PC-9 (cell line): Measurements from ENCODE around the gene ARL6IP1.

Source experiments
- EZH2 ChIP-seq: fragments of 200-600 bp; sonication (generic); IDR thresholded peaks from 2 replicates; pipeline ENCODE4 v1.8.0; 2017; ENCODE audit warnings: antibody characterized with exemption, low read depth
- TF ChIP-seq, protein P1 (sequence below): fragments of 200-600 bp; sonication (generic); conservative IDR thresholded peaks from 2 replicates; pipeline ENCODE4 v1.6.1; 2017; ENCODE audit warnings: mixed run types, antibody characterized with exemption, mild to moderate bottlenecking, moderate library complexity

DNA sequence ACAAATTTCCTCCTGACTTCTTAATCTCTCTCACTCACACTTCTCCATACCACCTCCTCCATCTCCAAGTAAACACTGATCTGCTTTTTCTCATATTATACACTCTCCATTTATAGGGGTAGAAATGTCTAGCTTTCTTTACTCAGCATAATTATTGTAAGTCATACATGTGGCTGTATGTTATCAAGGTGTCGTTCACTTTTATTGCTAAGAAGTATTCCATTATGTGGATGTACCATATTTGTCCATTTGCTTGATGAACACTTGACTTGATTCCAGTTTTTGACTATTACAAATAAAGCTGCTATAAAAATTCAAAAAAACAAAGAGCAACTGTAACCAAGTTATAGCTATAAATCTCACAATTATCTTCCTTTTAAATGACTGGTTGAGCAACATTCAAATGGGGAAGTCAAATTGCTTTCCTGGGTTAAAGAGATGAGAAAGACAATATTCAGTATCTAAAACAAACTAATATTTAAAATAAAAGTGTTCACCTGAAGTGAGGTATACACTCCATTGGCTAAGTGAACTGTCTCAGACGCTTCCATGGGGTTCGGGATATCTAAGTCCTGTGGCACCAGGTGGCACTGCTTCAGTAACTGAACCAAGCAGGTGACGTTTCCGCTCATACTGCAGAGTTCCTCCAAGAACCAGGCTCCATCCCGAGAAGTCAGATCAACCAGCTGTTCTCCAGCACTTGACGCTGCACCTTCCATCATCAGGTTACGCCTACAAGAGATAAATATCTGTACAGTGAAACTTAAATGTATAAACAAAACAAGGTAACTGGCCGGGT lies 32.6 kb upstream of the ARL6IP1 start:
- TF ChIP-seq, protein P1, sequence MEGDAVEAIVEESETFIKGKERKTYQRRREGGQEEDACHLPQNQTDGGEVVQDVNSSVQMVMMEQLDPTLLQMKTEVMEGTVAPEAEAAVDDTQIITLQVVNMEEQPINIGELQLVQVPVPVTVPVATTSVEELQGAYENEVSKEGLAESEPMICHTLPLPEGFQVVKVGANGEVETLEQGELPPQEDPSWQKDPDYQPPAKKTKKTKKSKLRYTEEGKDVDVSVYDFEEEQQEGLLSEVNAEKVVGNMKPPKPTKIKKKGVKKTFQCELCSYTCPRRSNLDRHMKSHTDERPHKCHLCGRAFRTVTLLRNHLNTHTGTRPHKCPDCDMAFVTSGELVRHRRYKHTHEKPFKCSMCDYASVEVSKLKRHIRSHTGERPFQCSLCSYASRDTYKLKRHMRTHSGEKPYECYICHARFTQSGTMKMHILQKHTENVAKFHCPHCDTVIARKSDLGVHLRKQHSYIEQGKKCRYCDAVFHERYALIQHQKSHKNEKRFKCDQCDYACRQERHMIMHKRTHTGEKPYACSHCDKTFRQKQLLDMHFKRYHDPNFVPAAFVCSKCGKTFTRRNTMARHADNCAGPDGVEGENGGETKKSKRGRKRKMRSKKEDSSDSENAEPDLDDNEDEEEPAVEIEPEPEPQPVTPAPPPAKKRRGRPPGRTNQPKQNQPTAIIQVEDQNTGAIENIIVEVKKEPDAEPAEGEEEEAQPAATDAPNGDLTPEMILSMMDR: no peak
- no peak for TF ChIP-seq EZH2
